Lower leg skin (tissue), 3 donors: ENCODE results near the gene MRFAP1L1.

Experiments used
- POLR2A ChIP-seq, 2 donors: fragments of 450-650 bp; IDR thresholded peaks; one replicate each; pipeline ENCODE4 v1.6.1; 2016 to 2017; ENCODE audit warnings: antibody characterized with exemption in 2 of 2, mild to moderate bottlenecking in 1 of 2, moderate library complexity in 1 of 2
- TF ChIP-seq, protein P1 (sequence below), 3 donors: fragments of 450-650 bp; IDR thresholded peaks; one replicate each; pipeline ENCODE4 v1.5.1; 2016; ENCODE audit warnings: antibody characterized with exemption in 3 of 3, mild to moderate bottlenecking in 3 of 3, moderate library complexity in 2 of 3

DNA sequence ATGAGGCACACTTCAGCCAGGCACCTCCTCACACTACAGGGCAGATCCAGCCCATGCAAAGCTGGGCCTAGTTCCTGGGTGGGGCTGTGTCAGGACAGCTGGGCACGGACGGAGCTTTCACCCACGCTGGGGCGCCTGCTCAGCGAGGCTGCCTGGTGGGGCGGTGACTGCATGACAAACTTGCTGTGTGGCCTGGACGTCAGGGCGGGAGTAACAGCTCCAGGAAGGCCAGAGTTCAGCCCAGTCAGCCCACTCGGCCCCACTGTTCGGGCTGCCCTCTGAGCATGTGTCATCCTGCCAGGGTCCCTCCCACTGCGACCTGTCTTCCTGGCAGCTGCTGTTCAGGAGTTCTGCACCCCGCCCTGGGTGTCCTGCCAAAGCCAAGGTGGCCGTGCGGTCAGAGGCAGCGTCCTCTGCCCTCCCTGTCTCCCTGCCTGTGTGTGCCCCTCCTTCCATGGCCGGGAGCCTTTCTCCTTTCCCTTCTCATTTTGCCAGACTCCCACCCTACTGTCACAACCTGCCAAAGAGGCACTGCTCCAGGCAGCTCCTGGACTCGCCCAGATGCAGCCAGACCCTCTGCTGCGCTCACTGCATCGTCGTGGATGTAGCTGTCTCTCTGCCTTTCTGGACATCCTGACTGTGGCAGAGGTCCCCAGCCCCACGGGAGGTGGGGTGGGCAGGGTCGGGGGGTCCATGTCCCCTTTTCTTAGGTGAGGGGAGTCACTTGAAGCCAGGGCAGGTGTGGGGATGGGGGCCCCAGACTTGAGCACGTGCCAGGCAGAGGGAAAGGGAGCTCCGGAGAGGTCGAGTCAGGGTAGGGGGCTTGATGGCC, 39.9 kb upstream of the MRFAP1L1 start:
- TF ChIP-seq, protein P1, sequence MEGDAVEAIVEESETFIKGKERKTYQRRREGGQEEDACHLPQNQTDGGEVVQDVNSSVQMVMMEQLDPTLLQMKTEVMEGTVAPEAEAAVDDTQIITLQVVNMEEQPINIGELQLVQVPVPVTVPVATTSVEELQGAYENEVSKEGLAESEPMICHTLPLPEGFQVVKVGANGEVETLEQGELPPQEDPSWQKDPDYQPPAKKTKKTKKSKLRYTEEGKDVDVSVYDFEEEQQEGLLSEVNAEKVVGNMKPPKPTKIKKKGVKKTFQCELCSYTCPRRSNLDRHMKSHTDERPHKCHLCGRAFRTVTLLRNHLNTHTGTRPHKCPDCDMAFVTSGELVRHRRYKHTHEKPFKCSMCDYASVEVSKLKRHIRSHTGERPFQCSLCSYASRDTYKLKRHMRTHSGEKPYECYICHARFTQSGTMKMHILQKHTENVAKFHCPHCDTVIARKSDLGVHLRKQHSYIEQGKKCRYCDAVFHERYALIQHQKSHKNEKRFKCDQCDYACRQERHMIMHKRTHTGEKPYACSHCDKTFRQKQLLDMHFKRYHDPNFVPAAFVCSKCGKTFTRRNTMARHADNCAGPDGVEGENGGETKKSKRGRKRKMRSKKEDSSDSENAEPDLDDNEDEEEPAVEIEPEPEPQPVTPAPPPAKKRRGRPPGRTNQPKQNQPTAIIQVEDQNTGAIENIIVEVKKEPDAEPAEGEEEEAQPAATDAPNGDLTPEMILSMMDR (IDR thresholded peaks at IDR 0.05): peak in 1 of 3 donors; percentile 18
- no peak for TF ChIP-seq POLR2A (IDR thresholded peaks at IDR 0.05)
